Stimulated activated memory B cell treated with anti-CD40 and anti-IgM and Interleukin-4, amounts not matched to agents 10 μg/mL and 1 μg/mL and 100 μg/mL, for 72 hours (primary cell): Measurements from ENCODE around the gene CPE.
"Not testable (repeated sequence)": the region's sequence is repeated elsewhere in the genome, so short reads cannot be mapped to it uniquely, and the experiment has no call there.

Source experiments
- ATAC-seq: fragments of 150-1000 bp; cut with Tn5 transposase; 2 replicates; pipeline ENCODE4 v1.10.0; 2021
- H3K27ac Mint-ChIP-seq: one replicate; pipeline ENCODE4 v1.8.0; 2022; ENCODE audit warnings: mild to moderate bottlenecking, mixed read lengths
- H3K27me3 Mint-ChIP-seq: one replicate; pipeline ENCODE4 v1.8.0; 2022; ENCODE audit warnings: mixed read lengths
- H3K36me3 Mint-ChIP-seq: one replicate; pipeline ENCODE4 v1.8.0; 2022; ENCODE audit warnings: mixed read lengths
- H3K4me1 Mint-ChIP-seq: one replicate; pipeline ENCODE4 v1.8.0; 2022; ENCODE audit warnings: mixed read lengths
- H3K4me3 Mint-ChIP-seq: one replicate; pipeline ENCODE4 v1.8.0; 2022; ENCODE audit warnings: mild to moderate bottlenecking, moderate library complexity, mixed read lengths
- H3K9me3 Mint-ChIP-seq: one replicate; pipeline ENCODE4 v1.8.0; 2022; ENCODE audit warnings: mixed read lengths

Gene CPE

DNA sequence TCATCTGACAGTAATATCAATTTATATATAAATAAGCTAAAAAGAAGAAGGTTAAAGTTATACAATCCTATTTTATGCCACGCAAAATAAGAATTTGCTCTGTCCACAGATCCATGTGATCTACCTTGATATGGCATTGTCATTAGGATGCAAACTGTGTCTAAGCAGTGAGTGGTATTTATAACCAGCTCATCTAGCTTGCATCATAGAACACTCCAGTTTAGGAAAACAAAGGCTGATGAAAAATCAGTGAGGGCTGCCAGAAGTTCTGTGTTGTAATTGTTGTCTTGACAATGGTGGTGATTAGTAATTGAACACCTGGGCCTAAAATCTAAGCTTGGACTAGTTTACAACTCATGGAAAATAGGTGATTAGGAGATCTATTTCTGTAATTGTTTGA, 111.0 kb downstream of the CPE start:
- H3K36me3 Mint-ChIP-seq = no peaks in the 10 kb centered on the region
- H3K4me1 Mint-ChIP-seq = peaks cover 6% of the 10 kb centered on the region
- H3K27ac Mint-ChIP-seq = no peak overlapping the region
- no peaks in the 10 kb centered on the region for H3K9me3 Mint-ChIP-seq
- peaks cover 53% of the 10 kb centered on the region for H3K27me3 Mint-ChIP-seq
- H3K4me3 Mint-ChIP-seq = no peak overlapping the region
- ATAC-seq = no peak

DNA sequence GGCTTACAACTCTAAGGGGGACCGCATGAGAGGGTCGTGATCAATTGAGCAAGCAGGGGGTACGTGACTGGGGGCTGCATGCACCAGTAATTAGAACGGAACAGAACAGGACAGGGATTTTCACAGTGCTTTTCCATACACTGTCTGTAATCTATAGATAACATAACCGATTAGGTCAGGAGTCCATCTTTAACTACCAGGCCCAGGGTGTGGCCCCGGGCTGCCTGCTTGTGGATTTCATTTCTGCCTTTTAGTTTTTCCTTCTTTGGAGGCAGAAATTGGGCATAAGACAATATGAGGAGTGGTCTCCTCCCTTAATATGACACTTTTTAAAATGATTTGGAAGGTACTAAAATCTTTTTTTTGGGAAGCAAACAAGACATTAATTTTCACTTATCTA, 113.8 kb downstream of the CPE start:
- H3K4me1 Mint-ChIP-seq, H3K4me3 Mint-ChIP-seq, ATAC-seq, H3K27ac Mint-ChIP-seq, H3K9me3 Mint-ChIP-seq, H3K36me3 Mint-ChIP-seq: not testable (repeated sequence)
- H3K27me3 Mint-ChIP-seq = peaks cover 32% of the 10 kb centered on the region

DNA sequence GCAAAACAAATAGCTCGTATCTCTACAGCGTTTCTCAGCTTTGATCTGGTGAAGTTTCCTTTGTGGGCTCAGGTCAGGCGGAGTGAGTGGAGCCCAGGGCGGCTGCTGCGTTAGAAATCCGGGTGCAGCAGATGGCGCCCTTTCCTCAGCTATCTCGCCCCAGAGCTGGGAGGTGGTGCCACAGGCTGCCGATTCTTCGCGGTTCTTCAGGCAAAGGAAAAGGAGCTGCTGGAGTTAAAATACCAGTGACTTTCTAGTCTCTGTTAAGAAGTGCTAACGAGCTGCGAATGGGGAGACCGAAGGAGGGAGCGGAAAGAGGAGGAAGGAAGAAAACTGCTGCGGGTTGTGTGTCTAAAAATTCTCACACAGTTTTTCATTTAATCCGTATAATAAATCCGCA, 114.6 kb downstream of the CPE start:
- peaks cover 28% of the 10 kb centered on the region for H3K27me3 Mint-ChIP-seq
- no peaks in the 10 kb centered on the region for H3K9me3 Mint-ChIP-seq
- H3K4me3 Mint-ChIP-seq = peak overlapping the region; percentile 47
- H3K4me1 Mint-ChIP-seq = peaks cover 6% of the 10 kb centered on the region
- peak; percentile 84 for ATAC-seq
- H3K36me3 Mint-ChIP-seq = no peaks in the 10 kb centered on the region
- H3K27ac Mint-ChIP-seq = no peak overlapping the region

DNA sequence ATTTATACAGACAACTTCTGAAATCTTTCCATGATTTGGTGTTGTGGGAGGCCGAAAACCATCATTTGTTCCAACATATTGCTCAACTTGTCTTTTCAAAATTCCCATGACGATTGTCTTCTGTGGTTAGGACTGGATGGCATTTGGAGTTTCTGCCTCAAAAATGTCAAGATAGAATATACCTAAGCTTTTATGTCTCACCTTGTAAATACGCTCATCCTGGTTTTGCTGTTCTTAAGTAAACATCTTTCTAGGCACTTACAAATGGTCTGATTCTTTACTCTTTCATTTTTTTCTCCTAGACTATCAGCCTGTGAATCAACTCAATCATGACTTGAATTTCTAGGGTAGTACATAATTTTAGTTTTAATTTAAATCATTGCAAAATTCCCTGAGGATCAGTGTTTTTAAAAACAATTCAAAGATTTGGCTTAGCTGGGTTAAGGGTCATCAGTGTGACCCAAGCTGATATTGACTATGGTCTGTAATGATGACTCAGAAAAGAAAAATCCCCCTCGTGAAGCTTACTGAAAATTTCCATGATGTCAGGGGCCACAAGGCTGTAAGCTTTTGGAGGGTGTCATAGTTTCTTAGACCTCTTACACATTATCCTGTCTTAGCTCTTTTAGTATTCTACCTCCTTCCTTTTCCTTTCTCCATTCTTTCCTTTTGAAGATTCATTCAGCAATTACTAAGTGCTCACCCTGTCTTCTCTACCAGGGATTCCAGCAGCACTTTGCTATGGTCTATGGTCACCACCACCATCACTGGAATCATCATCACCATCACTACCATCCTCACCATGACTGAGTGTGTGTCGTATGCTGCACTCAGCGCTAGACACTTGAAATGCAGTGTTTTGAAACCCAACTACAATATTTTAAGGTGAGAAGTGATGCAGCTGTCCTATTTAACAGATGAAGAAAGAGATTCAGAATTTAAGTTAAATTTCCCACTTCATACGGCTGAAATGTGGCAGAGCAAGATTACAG, 124.4 kb downstream of the CPE start:
- H3K27ac Mint-ChIP-seq = no peak overlapping the region
- no peak for ATAC-seq
- H3K36me3 Mint-ChIP-seq = no peaks in the 10 kb centered on the region
- no peaks in the 10 kb centered on the region for H3K9me3 Mint-ChIP-seq
- H3K4me1 Mint-ChIP-seq = peaks cover 6% of the 10 kb centered on the region
- H3K27me3 Mint-ChIP-seq = peaks cover 8% of the 10 kb centered on the region
- H3K4me3 Mint-ChIP-seq = no peak overlapping the region

DNA sequence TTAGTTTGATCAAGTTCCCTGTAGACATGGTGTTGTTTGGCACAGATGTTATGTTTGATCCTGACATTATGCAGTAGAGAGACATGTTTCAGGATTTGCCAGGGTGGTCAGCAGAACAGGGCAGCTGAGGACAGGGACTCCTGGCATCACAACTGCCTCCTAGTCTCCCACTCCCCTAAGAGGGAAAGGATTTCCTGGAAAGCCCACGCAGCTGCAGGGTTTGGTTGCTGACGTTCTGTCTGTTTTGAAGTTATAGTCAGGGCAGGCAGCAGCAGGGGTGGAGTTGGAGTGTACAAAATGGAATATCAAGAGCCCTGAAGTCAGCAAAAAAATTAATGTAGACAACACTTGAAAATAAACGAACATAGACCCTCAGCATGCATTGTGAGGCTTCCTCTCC, 125.4 kb downstream of the CPE start:
- Mint-ChIP-seq H3K9me3 (no peaks in the 10 kb centered on the region), H3K4me1 (peaks cover 6% of the 10 kb centered on the region), H3K27ac (no peak overlapping the region), H3K4me3 (no peak overlapping the region), H3K36me3 (no peaks in the 10 kb centered on the region), H3K27me3 (peaks cover 8% of the 10 kb centered on the region)
- ATAC-seq = no peak

DNA sequence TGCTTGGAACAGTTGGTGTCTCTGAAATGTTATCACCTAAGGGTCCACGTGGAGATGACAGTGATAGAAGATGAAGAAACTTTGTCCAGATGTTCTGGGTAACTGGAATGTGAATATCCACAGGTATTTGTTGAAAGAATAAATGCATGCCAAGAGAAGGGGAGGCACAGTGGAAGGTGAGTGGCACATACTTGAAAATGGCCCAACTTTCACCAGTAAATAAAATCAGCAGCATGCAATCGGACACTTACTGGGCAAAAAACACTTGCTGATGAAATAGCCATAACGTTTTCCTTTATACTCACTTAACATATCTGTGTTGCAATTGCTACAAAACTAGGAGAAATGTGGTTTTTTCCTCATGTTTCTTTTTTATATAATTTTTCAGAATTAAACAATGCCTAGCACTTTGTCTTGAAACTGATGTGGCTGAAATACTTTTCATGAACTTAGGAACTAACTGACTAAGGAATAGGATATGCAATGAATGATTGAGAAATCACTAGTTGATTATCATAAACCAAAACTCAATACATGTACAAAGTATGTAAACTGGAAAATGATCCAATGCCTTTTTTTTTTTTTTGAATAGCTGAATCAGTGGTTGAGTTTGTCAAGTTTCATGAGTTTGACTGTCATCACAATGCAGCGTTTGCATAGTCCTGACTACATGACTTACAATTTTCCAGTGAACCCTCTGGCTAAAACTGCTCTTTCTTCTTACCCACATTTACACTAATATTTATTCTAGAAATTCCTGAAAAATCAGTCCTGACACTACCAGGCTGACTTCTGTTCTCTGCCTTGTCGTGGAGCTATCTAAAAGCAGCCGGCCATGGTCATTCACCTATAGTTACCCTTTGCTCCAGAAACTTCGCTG, 127.4 kb downstream of the CPE start:
- Mint-ChIP-seq H3K27me3 (no peaks in the 10 kb centered on the region), H3K4me3 (no peak overlapping the region), H3K27ac (no peak overlapping the region), H3K36me3 (no peaks in the 10 kb centered on the region), H3K9me3 (no peaks in the 10 kb centered on the region), H3K4me1 (peaks cover 6% of the 10 kb centered on the region)
- no peak for ATAC-seq

DNA sequence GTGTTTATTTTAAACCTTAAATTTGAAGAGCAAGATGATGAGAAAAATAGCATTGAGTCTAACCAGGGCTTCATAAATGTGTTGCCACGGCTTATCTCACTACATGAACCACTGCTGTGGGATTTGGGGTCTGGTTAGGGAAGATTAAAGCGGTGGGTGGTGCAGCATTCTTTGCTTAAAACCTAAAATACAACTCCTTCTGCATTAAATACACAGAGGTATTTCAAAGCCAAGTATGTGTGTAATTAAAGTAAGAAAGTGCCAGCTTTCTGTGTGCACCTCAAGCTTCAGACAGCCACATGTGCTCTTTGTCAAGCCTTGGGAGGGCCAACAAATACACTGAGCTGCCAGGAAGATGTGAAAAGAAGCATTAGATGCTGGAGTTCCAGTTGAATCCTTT, 128.0 kb downstream of the CPE start:
- no peak overlapping the region for H3K27ac Mint-ChIP-seq
- ATAC-seq = no peak

DNA sequence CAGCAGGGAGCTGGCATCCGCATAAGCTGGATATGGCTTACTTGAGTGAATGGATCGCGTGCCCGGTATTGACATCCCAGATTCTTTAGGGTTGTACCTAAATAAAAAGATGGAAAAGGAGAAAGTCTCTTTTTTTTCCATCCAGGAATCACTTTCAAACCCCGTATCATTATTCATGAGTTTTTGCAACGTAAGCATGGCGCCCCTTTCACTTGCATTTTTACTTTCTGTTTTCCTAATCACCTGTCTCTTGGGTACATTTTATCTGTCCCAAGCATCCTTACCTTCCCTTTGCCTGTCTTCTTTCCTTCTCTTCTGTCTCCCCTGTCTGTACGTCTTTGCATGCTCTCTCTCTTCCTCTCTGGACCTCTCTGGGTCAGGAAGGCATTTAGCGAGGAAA, 128.6 kb downstream of the CPE start:
- ATAC-seq = no peak
- no peaks in the 10 kb centered on the region for H3K9me3 Mint-ChIP-seq
- no peak overlapping the region for H3K4me3 Mint-ChIP-seq
- no peaks in the 10 kb centered on the region for H3K27me3 Mint-ChIP-seq
- H3K27ac Mint-ChIP-seq = no peak overlapping the region
- peaks cover 6% of the 10 kb centered on the region for H3K4me1 Mint-ChIP-seq
- H3K36me3 Mint-ChIP-seq = no peaks in the 10 kb centered on the region

More for the DNA sequence above, 128.0 kb downstream of the CPE start:
- Mint-ChIP-seq H3K27me3 (no peaks in the 10 kb centered on the region), H3K4me3 (no peak overlapping the region), H3K4me1 (peaks cover 6% of the 10 kb centered on the region), H3K9me3 (no peaks in the 10 kb centered on the region), H3K36me3 (no peaks in the 10 kb centered on the region)

DNA sequence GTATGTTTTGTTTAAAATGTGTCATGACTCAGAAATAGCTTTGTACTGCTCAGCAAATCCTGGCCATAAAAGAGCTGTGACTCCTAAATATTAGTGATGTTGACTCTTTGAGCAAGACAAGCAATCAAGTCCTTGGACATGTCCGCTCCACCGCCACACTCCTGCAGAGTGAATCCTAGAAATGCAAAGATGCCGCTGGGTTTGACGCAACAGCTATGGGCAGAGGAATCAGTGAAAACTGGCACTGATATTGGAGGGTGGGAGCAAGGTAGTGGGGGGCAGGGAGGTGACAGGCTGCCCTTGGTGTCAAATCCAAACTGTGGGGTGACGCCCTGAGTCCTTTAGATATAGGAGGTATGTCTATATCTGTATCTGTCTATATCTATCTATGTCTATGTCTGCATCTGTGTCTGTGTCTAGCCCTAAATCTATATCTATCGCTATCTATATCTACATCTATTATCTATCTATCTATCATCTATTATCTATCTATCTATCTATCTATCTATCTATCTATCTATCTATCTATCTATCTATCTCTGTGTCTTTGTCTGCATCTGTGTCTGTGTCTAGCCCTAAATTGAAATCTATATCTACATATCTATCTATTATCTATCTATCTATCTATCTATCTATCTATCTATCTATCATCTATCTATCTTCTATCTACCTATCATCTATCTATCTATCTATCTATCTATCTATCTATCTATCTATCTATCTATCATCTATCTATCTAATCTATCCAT, 129.7 kb downstream of the CPE start:
- peaks cover 6% of the 10 kb centered on the region for H3K4me1 Mint-ChIP-seq
- no peak overlapping the region for H3K4me3 Mint-ChIP-seq
- ATAC-seq = no peak
- no peaks in the 10 kb centered on the region for H3K36me3 Mint-ChIP-seq
- no peaks in the 10 kb centered on the region for H3K27me3 Mint-ChIP-seq
- no peaks in the 10 kb centered on the region for H3K9me3 Mint-ChIP-seq
- H3K27ac Mint-ChIP-seq = no peak overlapping the region

DNA sequence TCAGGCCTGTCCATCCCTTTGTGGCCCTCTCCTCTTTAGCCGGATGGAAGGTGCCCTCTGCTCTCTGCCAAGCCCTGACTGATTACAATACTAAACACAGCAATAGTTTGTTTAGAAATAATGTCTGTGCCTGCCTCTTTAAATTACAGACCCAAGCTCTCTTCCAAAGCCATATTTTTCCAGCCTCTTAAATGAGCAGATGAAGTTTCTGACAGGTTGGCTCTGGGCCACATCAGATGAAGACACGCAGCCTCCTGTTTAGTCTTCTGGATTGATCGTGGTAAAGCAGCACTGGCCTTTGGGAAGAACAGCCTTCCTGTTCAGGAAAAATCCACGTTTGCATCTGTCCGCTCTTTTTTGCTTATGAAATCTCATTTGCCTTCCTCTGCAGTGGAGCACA, 133.6 kb downstream of the CPE start:
- peaks cover 4% of the 10 kb centered on the region for H3K4me1 Mint-ChIP-seq
- ATAC-seq = no peak
- H3K36me3 Mint-ChIP-seq = no peaks in the 10 kb centered on the region
- H3K9me3 Mint-ChIP-seq = no peaks in the 10 kb centered on the region
- no peaks in the 10 kb centered on the region for H3K27me3 Mint-ChIP-seq
- H3K4me3 Mint-ChIP-seq = no peak overlapping the region
- H3K27ac Mint-ChIP-seq = no peak overlapping the region

DNA sequence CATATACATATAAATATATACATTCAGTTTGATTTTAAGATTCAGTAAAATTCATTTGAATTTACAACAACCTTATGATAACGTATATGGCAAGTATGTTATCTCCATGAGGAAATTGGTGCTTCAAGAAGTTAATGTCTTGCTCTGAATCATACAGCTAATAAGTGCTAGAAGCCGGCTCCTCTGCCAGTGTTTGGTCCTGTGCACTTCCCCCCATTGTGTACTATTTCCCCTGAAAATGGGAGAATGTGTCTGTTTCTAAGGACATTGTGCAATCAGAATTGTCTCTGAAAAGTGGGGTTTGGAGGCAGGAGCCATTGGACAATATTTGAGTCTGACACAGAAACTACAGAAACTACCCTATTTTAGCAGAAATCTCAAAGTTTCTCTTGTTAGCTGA, 135.9 kb downstream of the CPE start:
- Mint-ChIP-seq H3K36me3 (no peaks in the 10 kb centered on the region), H3K9me3 (no peaks in the 10 kb centered on the region), H3K4me3 (no peak overlapping the region), H3K27ac (no peak overlapping the region), H3K27me3 (no peaks in the 10 kb centered on the region), H3K4me1 (no peaks in the 10 kb centered on the region)
- ATAC-seq = no peak

DNA sequence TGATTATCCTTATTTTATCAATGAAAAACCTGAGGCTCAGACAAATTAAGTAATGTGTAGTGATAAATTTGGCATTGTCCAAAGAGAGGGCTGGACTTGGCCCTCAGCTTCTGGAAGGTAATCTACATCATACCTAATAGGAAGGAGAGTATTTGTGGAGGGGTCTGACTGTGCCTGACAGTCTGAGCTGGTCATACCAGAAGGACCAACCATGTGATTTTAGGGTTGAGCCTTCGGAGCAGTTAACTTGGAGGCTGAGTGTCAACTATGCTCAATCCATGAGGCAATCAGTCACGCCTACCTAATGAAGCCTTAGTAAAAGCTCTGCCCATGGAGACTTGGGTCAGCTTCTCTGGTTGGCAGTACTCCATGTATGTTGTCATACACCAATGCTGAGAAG, 136.4 kb downstream of the CPE start:
- Mint-ChIP-seq H3K36me3 (no peaks in the 10 kb centered on the region), H3K9me3 (no peaks in the 10 kb centered on the region), H3K27me3 (no peaks in the 10 kb centered on the region), H3K4me3 (no peak overlapping the region), H3K4me1 (no peaks in the 10 kb centered on the region), H3K27ac (no peak overlapping the region)
- ATAC-seq = no peak

DNA sequence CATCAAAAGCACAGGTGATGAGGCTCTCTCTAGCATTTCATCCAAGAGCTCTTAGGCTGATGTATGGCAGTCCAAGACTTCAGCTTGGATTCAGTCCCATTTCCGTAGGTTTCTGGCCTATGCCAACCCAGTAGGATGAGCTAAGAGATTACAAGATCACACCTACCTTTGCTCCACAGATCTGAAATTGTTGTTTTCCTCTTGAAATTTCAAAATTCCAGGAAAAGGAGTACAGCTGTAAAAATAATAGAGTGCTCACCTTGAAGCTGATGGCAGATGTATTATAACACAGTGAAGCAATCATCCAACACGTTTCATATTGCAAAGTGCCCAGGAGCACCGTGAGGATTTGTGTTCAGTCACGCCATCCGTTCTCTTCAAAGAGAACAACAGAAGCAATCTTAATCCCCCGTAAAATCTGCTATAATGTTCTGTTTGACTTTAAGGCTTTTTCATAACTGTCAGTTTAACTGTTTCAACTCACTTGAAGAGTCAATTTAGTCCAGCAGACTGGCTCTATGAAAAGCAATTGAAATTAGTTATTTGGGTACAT, 137.5 kb downstream of the CPE start:
- Mint-ChIP-seq H3K27me3 (no peaks in the 10 kb centered on the region), H3K9me3 (no peaks in the 10 kb centered on the region), H3K36me3 (no peaks in the 10 kb centered on the region), H3K4me3 (no peak overlapping the region), H3K27ac (no peak overlapping the region), H3K4me1 (no peaks in the 10 kb centered on the region)
- ATAC-seq = no peak

DNA sequence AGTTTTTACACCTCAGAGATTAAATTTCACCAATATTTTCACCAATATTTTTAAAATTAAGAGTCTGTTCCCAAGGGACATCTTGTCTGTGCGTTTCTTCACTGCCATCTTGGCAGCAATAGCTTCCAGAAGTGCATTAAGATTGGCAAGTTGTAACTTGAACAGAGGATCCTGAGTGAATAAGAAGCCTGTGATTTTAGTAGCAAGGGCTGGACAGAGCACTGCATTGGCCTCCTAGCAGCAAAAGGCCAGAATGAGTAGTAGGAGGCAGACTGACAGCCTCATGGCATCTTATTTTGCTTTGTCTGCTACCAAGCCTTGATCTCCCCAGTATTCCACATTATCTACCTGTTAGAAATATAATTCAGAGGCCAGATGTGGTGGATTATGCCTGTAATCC, 138.4 kb downstream of the CPE start:
- H3K9me3 Mint-ChIP-seq = no peaks in the 10 kb centered on the region
- H3K27ac Mint-ChIP-seq = no peak overlapping the region
- H3K36me3 Mint-ChIP-seq = no peaks in the 10 kb centered on the region
- H3K4me3 Mint-ChIP-seq = no peak overlapping the region
- ATAC-seq = no peak
- no peaks in the 10 kb centered on the region for H3K27me3 Mint-ChIP-seq
- no peaks in the 10 kb centered on the region for H3K4me1 Mint-ChIP-seq
